Stomach (tissue), 19 donors: ENCODE results near the gene CNDP1. TPM values are rescaled to one million over a fixed set of nuclear protein-coding genes. Genes with fewer than 3 reads are reported as not detected.

Experiments
- DNase-seq, 2 donors: peaks; one replicate each; pipeline versions ENCODE4 v3.0.0 to v3.0.0-alpha.2; 2013 to 2019
- H3K27ac ChIP-seq, 5 donors: fragments of 200-600 bp in 4 of 5; sonication (generic) in 4 of 5; one replicate each; pipeline ENCODE4 v1.5.1; 2013 to 2019; ENCODE audit warnings: mild to moderate bottlenecking in 1 of 5, moderate library complexity in 1 of 5
- H3K27me3 ChIP-seq, 3 donors: fragments of 200-600 bp; sonication (generic); one replicate each; pipeline ENCODE4 v1.5.1; 2017 to 2019; ENCODE audit warnings: mixed run types in 1 of 3
- H3K36me3 ChIP-seq, 4 donors: fragments of 200-600 bp; sonication (generic); 1 replicate in 3 of 4; 2 replicates in 1 of 4; pipeline ENCODE4 v1.5.1; 2016 to 2019
- H3K4me1 ChIP-seq, 4 donors: fragments of 200-600 bp; sonication (generic); one replicate each; pipeline ENCODE4 v1.5.1; 2016 to 2019
- H3K4me3 ChIP-seq, 4 donors: fragments of 200-600 bp; sonication (generic) in 3 of 4; one replicate each; pipeline ENCODE4 v1.5.1; 2016 to 2019; ENCODE audit warnings: mild to moderate bottlenecking in 1 of 4
- H3K9me3 ChIP-seq, 4 donors: fragments of 200-600 bp; sonication (generic); one replicate each; pipeline ENCODE4 v1.5.1; 2016 to 2019
- CTCF ChIP-seq, 7 experiments: fragments of 450-650 bp in 4 of 7; fragments of 200-600 bp in 3 of 7; sonication (generic) in 3 of 7; IDR thresholded peaks; one replicate each; pipeline ENCODE4 v1.5.1; 2016 to 2019; ENCODE audit warnings: antibody characterized with exemption in 7 of 7, control low read depth in 2 of 7, mild to moderate bottlenecking in 1 of 7
- EP300 ChIP-seq: sonication (generic); formaldehyde crosslinking; IDR thresholded peaks from one replicate; pipeline ENCODE4 v1.6.1; 2017; ENCODE audit warnings: antibody characterized with exemption
- POLR2A ChIP-seq, 4 donors: fragments of 450-650 bp; IDR thresholded peaks; one replicate each; pipeline ENCODE4 v1.6.1; 2016; ENCODE audit warnings: antibody characterized with exemption in 4 of 4, control low read depth in 2 of 4, mild to moderate bottlenecking in 1 of 4, moderate library complexity in 1 of 4
- POLR2AphosphoS5 ChIP-seq, 3 donors: sonication (generic); formaldehyde crosslinking; IDR thresholded peaks; one replicate each; pipeline ENCODE4 v1.6.1; 2016; ENCODE audit warnings: antibody characterized with exemption in 3 of 3
- WGBS, 5 donors: extraction: QIAGEN DNeasy Blood & Tissue Kit in 3 of 5; methylation state at CpG; one replicate each; pipeline versions ENCODE4 v1.1.5 to v1.1.7; 2013 to 2018; 5-methylcytosine and 5-hydroxymethylcytosine counted together
- intact Hi-C: fragments of 100-400 bp; cut with DNase I; formaldehyde crosslinking; loops from one replicate; pipeline ENCODE4 v1.15.1; 2023; ENCODE audit warnings: low total_unique reads
- long read RNA-seq, 10 donors: transcript quantifications; one replicate each; lab custom pipeline, GENCODE V29; 2026
- polyA plus RNA-seq, 3 donors: library from polyadenylated mRNA; stranded (reverse); fragments of 200-250 nt; gene quantifications; one replicate each; pipeline ENCODE4 v1.2.3, GENCODE V29; 2013
- total RNA-seq, 5 donors: library from RNA; depleted of rRNA; stranded (reverse); fragments of >200 nt; gene quantifications; one replicate each; pipeline versions ENCODE4 v1.1.0 to v1.2.3, GENCODE V29; 2014 to 2016
- donor health status: healthy with polysubstance abuse.
- donor health status: Bipolar disorder and iron deficiency.
- donor health status: healthy.

CNDP1 gene
- total RNA-seq (under 1 TPM in 1 of 5 donors, not detected in 4; 0.72 TPM), polyA plus RNA-seq (under 1 TPM in 2 of 3 donors, not detected in 1; 0.13 to 0.50 TPM)
- long read RNA-seq, donor 1 = 0 reads
- long read RNA-seq, donor 2 = 0 reads
- long read RNA-seq, donor 3 = 0 reads
- long read RNA-seq, donor 4 = 0 reads
- long read RNA-seq, donor 5 = 0 reads
- long read RNA-seq, donor 6 = 0 reads
- long read RNA-seq, donor 7 = 0 reads
- long read RNA-seq, donor 8 = 0 reads
- long read RNA-seq, donor 9 = 0 reads
- long read RNA-seq, donor 10 = 0 reads

- Histone ChIP-seq H3K27ac (no peak within 1 kb of the TSS), H3K4me3 (no peak within 1 kb of the TSS), H3K27me3 (no peaks in the 10 kb centered on the region), H3K36me3 (no peaks in the 10 kb centered on the region), H3K4me1 (peaks cover 0 to 19% (median 8%) of the 10 kb centered on the region in 4 donors), H3K9me3 (no peaks in the 10 kb centered on the region)
- intact Hi-C loops = no loop called here
- TF ChIP-seq POLR2AphosphoS5 (IDR thresholded peaks at IDR 0.05) = no peak
- TF ChIP-seq EP300 = no peak
- no peak for TF ChIP-seq CTCF (IDR thresholded peaks at IDR 0.05)
- no peak for TF ChIP-seq POLR2A (IDR thresholded peaks at IDR 0.05)
- WGBS, 5 donors = 91 to 92% (median 91%) methylated on average over 19 to 21 of the region's 21 CpGs
- DNase-seq = peak in 1 of 2 donors; percentile 24
Measured at GRCh38 chr18:74534150-74534969, at the start of gene CNDP1. CNDP1 (plus strand) TSS chr18:74534500; CDS start chr18:74534668, 168 bp downstream.

GRCh38 chr18:74486119-74486849 lies 48.0 kb upstream of the CNDP1 start:
- Histone ChIP-seq H3K4me3 (no peak overlapping the region), H3K36me3 (no peaks in the 10 kb centered on the region), H3K4me1 (peaks cover 0 to 13% (median 2%) of the 10 kb centered on the region in 4 donors), H3K27me3 (no peaks in the 10 kb centered on the region), H3K27ac (no peak overlapping the region), H3K9me3 (no peaks in the 10 kb centered on the region)
- DNase-seq = no peak
- no peak for TF ChIP-seq EP300
- TF ChIP-seq POLR2AphosphoS5 (IDR thresholded peaks at IDR 0.05) = no peak
- TF ChIP-seq CTCF (IDR thresholded peaks at IDR 0.05) = no peak
- TF ChIP-seq POLR2A (IDR thresholded peaks at IDR 0.05) = no peak
- 61 to 87% (median 84%) methylated on average over 13 to 15 of the region's 15 CpGs for WGBS, 5 donors
- intact Hi-C loops = no loop called here

GRCh38 chr18:74488354-74488753 lies 45.9 kb upstream of the CNDP1 start:
- WGBS, 5 donors = 89 to 98% (median 97%) methylated on average over 8 of the region's 8 CpGs
- intact Hi-C loops = no loop called here
- Histone ChIP-seq H3K27ac (no peak overlapping the region), H3K4me3 (no peak overlapping the region), H3K27me3 (no peaks in the 10 kb centered on the region), H3K9me3 (no peaks in the 10 kb centered on the region), H3K4me1 (peaks cover 0 to 13% (median 2%) of the 10 kb centered on the region in 4 donors), H3K36me3 (no peaks in the 10 kb centered on the region)
- no peak for DNase-seq
- TF ChIP-seq EP300 = no peak
- TF ChIP-seq POLR2A (IDR thresholded peaks at IDR 0.05) = no peak
- TF ChIP-seq POLR2AphosphoS5 (IDR thresholded peaks at IDR 0.05) = no peak
- no peak for TF ChIP-seq CTCF (IDR thresholded peaks at IDR 0.05)

GRCh38 chr18:74488864-74489263 lies 45.4 kb upstream of the CNDP1 start:
- no peak for DNase-seq
- TF ChIP-seq EP300 (no peak), CTCF (IDR thresholded peaks at IDR 0.05) (no peak), POLR2A (IDR thresholded peaks at IDR 0.05) (no peak), POLR2AphosphoS5 (IDR thresholded peaks at IDR 0.05) (no peak)
- Histone ChIP-seq H3K4me1 (peaks cover 0 to 13% (median 2%) of the 10 kb centered on the region in 4 donors), H3K4me3 (no peak overlapping the region), H3K27me3 (no peaks in the 10 kb centered on the region), H3K27ac (no peak overlapping the region), H3K9me3 (no peaks in the 10 kb centered on the region), H3K36me3 (no peaks in the 10 kb centered on the region)
- 83 to 92% (median 89%) methylated on average over 8 of the region's 8 CpGs for WGBS, 5 donors
- intact Hi-C loops = no loop called here
